ENCODE data around the gene ENKUR.

DNA sequence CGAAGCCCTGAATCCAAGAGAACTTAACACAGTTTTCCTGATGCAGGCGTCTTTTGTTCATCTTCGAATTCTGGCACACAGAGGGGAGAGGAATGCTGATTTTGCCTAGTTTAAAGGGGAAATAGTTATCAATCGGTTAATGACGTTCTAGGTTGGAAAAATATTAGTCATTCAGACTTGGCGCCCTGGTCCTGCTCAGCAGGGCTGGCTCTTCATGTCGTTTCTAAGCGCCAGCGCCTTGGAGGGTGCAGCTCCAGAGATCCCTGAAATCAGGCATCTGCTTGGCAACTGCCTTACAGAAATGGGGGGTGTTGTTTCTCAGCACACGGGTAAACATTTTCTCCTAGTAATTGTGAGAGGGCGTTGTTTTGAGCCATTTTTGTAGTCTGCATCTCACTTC, 62.3 kb downstream of the ENKUR start:
- TF ChIP-seq, protein P1, sequence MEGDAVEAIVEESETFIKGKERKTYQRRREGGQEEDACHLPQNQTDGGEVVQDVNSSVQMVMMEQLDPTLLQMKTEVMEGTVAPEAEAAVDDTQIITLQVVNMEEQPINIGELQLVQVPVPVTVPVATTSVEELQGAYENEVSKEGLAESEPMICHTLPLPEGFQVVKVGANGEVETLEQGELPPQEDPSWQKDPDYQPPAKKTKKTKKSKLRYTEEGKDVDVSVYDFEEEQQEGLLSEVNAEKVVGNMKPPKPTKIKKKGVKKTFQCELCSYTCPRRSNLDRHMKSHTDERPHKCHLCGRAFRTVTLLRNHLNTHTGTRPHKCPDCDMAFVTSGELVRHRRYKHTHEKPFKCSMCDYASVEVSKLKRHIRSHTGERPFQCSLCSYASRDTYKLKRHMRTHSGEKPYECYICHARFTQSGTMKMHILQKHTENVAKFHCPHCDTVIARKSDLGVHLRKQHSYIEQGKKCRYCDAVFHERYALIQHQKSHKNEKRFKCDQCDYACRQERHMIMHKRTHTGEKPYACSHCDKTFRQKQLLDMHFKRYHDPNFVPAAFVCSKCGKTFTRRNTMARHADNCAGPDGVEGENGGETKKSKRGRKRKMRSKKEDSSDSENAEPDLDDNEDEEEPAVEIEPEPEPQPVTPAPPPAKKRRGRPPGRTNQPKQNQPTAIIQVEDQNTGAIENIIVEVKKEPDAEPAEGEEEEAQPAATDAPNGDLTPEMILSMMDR (IDR thresholded peaks at IDR 0.05), result no peak
- TF ChIP-seq POLR2A (IDR thresholded peaks at IDR 0.05), result no peak

All from lower leg skin (tissue), 3 donors.